PC-3 (cell line): ENCODE data around the gene BAIAP2L2.
"Not testable (repeated sequence)": the region's sequence is repeated elsewhere in the genome, so short reads cannot be mapped to it uniquely, and the experiment has no call there.

Experiments
- EZH2 ChIP-seq: fragments of 300-600 bp; sonication (generic); IDR thresholded peaks from one replicate; pipeline ENCODE4 v1.6.1; 2017; ENCODE audit warnings: antibody characterized with exemption, mild to moderate bottlenecking, low read length; ENCODE audit not compliant: unreplicated experiment
- EZH2phosphoT487 ChIP-seq: fragments of 300-600 bp; sonication (generic); IDR thresholded peaks from 2 replicates; pipeline ENCODE4 v1.6.1; 2018; ENCODE audit warnings: mild to moderate bottlenecking, antibody characterized with exemption, low read length, borderline replicate concordance
- TF ChIP-seq, protein P1 (sequence below): fragments of 300-600 bp; sonication (generic); conservative IDR thresholded peaks from 2 replicates; pipeline ENCODE4 v1.5.1; 2017; ENCODE audit warnings: antibody characterized with exemption, low read depth, mild to moderate bottlenecking, low read length

GRCh38 chr22:38146166-38146565 is 35.7 kb upstream of the BAIAP2L2 start:
- TF ChIP-seq, protein P1, sequence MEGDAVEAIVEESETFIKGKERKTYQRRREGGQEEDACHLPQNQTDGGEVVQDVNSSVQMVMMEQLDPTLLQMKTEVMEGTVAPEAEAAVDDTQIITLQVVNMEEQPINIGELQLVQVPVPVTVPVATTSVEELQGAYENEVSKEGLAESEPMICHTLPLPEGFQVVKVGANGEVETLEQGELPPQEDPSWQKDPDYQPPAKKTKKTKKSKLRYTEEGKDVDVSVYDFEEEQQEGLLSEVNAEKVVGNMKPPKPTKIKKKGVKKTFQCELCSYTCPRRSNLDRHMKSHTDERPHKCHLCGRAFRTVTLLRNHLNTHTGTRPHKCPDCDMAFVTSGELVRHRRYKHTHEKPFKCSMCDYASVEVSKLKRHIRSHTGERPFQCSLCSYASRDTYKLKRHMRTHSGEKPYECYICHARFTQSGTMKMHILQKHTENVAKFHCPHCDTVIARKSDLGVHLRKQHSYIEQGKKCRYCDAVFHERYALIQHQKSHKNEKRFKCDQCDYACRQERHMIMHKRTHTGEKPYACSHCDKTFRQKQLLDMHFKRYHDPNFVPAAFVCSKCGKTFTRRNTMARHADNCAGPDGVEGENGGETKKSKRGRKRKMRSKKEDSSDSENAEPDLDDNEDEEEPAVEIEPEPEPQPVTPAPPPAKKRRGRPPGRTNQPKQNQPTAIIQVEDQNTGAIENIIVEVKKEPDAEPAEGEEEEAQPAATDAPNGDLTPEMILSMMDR: not testable (repeated sequence)
- not testable (repeated sequence) for TF ChIP-seq EZH2, EZH2phosphoT487
